ENCODE data around the gene EMILIN3.
"Not testable (repeated sequence)": the region's sequence is repeated elsewhere in the genome, so short reads cannot be mapped to it uniquely, and the experiment has no call there.

Gene EMILIN3

DNA sequence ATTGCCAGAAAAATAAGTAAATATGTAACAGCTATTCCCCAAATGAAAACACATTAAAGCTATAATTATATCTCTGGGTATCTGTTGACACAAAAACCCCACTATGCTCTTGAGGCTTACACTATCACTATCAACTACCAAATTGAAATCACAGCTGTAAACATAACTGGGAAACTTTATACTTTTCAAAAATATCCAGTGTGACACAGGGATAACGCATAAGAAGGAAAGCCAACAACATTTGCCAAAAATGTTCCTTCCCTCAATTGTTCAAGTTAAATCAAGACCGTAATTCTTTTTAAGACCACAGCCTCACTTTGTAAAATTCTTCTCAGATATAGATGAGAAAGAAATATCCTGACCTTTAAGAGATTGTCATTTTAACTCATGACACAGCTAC, 52.2 kb downstream of the EMILIN3 start:
- no peaks in the 10 kb centered on the region for H3K36me3 Mint-ChIP-seq (ENCODE audit: low read depth)
- peaks cover 36% of the 10 kb centered on the region for H3K4me1 Mint-ChIP-seq
- peak overlapping the region; percentile 65 to 95 (median 85) for H3K27ac Mint-ChIP-seq
- H3K27me3 Mint-ChIP-seq (ENCODE audit: low read depth) = peaks cover 2% of the 10 kb centered on the region
- H3K9me3 Mint-ChIP-seq = no peaks in the 10 kb centered on the region
- H3K4me3 Mint-ChIP-seq = peak overlapping the region; percentile 58 to 73 (median 67)
- TF ChIP-seq, protein P1, sequence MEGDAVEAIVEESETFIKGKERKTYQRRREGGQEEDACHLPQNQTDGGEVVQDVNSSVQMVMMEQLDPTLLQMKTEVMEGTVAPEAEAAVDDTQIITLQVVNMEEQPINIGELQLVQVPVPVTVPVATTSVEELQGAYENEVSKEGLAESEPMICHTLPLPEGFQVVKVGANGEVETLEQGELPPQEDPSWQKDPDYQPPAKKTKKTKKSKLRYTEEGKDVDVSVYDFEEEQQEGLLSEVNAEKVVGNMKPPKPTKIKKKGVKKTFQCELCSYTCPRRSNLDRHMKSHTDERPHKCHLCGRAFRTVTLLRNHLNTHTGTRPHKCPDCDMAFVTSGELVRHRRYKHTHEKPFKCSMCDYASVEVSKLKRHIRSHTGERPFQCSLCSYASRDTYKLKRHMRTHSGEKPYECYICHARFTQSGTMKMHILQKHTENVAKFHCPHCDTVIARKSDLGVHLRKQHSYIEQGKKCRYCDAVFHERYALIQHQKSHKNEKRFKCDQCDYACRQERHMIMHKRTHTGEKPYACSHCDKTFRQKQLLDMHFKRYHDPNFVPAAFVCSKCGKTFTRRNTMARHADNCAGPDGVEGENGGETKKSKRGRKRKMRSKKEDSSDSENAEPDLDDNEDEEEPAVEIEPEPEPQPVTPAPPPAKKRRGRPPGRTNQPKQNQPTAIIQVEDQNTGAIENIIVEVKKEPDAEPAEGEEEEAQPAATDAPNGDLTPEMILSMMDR (IDR thresholded peaks at IDR 0.05; ENCODE audit: unreplicated experiment in 3 of 3) = no peak

DNA sequence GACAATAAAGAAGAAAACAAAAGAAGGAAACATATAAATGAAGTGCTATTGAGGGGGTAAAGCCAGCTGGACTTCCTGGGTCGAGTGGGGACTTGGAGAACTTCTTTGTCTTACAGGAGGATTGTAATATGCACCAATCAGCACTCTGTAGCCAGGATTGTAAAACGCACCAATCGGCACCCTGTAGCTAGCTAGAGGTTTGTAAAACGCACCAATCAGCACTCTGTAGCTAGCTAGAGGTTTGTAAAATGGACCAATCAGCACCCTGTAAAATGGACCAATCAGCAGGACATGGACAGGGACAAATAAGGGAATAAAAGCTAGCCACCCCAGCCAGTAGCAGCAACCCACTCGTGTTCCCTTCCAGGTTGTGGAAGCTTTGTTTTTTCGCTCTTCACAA, 54.6 kb downstream of the EMILIN3 start:
- not testable (repeated sequence) for H3K9me3 Mint-ChIP-seq; H3K36me3 Mint-ChIP-seq (ENCODE audit: low read depth); H3K27ac Mint-ChIP-seq; H3K4me3 Mint-ChIP-seq; H3K27me3 Mint-ChIP-seq (ENCODE audit: low read depth)
- peaks cover 36% of the 10 kb centered on the region for H3K4me1 Mint-ChIP-seq

Measured in nephron (organoid).